ENCODE results near the gene DNMT1.
A peak's percentile ranks its signal among the peaks of the same experiment; 100 is the strongest.
"Not testable (repeated sequence)": the region's sequence is repeated elsewhere in the genome, so short reads cannot be mapped to it uniquely, and the experiment has no call there.

DNMT1 gene

GRCh38 chr19:10189616-10190015, 5.1 kb downstream of the DNMT1 start:
- H3K9ac ChIP-seq (ENCODE audit: low read depth in 1 of 2, low read length in 2 of 2) = peak overlapping the region in 1 of 2 donors; percentile 1
- peaks cover 0 to 13% of the 10 kb centered on the region in 2 donors for H3K36me3 ChIP-seq (ENCODE audit: control insufficient read depth in 1 of 2, insufficient read depth in 2 of 2, low read length in 2 of 2)
- no peak overlapping the region for H3K27ac ChIP-seq (ENCODE audit: low read depth, low read length)
- H3K4me3 ChIP-seq (ENCODE audit: low read depth in 1 of 2, low read length in 2 of 2) = no peak overlapping the region
- H3K9me3 ChIP-seq (ENCODE audit: control insufficient read depth in 1 of 2, low read length in 2 of 2) = no peaks in the 10 kb centered on the region
- peaks cover 7 to 17% of the 10 kb centered on the region in 2 donors for H3K4me1 ChIP-seq (ENCODE audit: control insufficient read depth in 1 of 2, insufficient read depth in 2 of 2, low read length in 2 of 2)
- H3K27me3 ChIP-seq (ENCODE audit: control insufficient read depth in 1 of 2, insufficient read depth in 2 of 2, low read length in 2 of 2) = no peaks in the 10 kb centered on the region

GRCh38 chr19:10187315-10187714, 7.4 kb downstream of the DNMT1 start:
- H3K4me1 ChIP-seq (ENCODE audit: control insufficient read depth in 1 of 2, insufficient read depth in 2 of 2, low read length in 2 of 2) = peaks cover 2 to 3% of the 10 kb centered on the region in 2 donors
- H3K36me3 ChIP-seq (ENCODE audit: control insufficient read depth in 1 of 2, insufficient read depth in 2 of 2, low read length in 2 of 2) = peaks cover 0 to 21% of the 10 kb centered on the region in 2 donors
- H3K9ac ChIP-seq (ENCODE audit: low read depth in 1 of 2, low read length in 2 of 2) = no peak overlapping the region
- no peak overlapping the region for H3K27ac ChIP-seq (ENCODE audit: low read depth, low read length)
- H3K27me3 ChIP-seq (ENCODE audit: control insufficient read depth in 1 of 2, insufficient read depth in 2 of 2, low read length in 2 of 2) = no peaks in the 10 kb centered on the region
- H3K9me3 ChIP-seq (ENCODE audit: control insufficient read depth in 1 of 2, low read length in 2 of 2) = no peaks in the 10 kb centered on the region
- H3K4me3 ChIP-seq (ENCODE audit: low read depth in 1 of 2, low read length in 2 of 2) = no peak overlapping the region

- Histone ChIP-seq H3K36me3 (ENCODE audit: control insufficient read depth in 1 of 2, insufficient read depth in 2 of 2, low read length in 2 of 2) (peaks cover 3 to 35% of the 10 kb centered on the region in 2 donors), H3K4me3 (ENCODE audit: low read depth in 1 of 2, low read length in 2 of 2) (no peak overlapping the region), H3K9me3 (ENCODE audit: control insufficient read depth in 1 of 2, low read length in 2 of 2) (no peaks in the 10 kb centered on the region), H3K27me3 (ENCODE audit: control insufficient read depth in 1 of 2, insufficient read depth in 2 of 2, low read length in 2 of 2) (no peaks in the 10 kb centered on the region), H3K9ac (ENCODE audit: low read depth in 1 of 2, low read length in 2 of 2) (no peak overlapping the region), H3K27ac (ENCODE audit: low read depth, low read length) (no peak overlapping the region), H3K4me1 (ENCODE audit: control insufficient read depth in 1 of 2, insufficient read depth in 2 of 2, low read length in 2 of 2) (no peaks in the 10 kb centered on the region)
These were observed 10.1 kb downstream of the DNMT1 start for GRCh38 chr19:10184636-10185035.

GRCh38 chr19:10183926-10184325, 10.8 kb downstream of the DNMT1 start:
- Histone ChIP-seq H3K27ac (ENCODE audit: low read depth, low read length) (no peak overlapping the region), H3K9me3 (ENCODE audit: control insufficient read depth in 1 of 2, low read length in 2 of 2) (no peaks in the 10 kb centered on the region), H3K4me1 (ENCODE audit: control insufficient read depth in 1 of 2, insufficient read depth in 2 of 2, low read length in 2 of 2) (no peaks in the 10 kb centered on the region), H3K36me3 (ENCODE audit: control insufficient read depth in 1 of 2, insufficient read depth in 2 of 2, low read length in 2 of 2) (peaks cover 3 to 41% of the 10 kb centered on the region in 2 donors), H3K9ac (ENCODE audit: low read depth in 1 of 2, low read length in 2 of 2) (no peak overlapping the region), H3K4me3 (ENCODE audit: low read depth in 1 of 2, low read length in 2 of 2) (no peak overlapping the region), H3K27me3 (ENCODE audit: control insufficient read depth in 1 of 2, insufficient read depth in 2 of 2, low read length in 2 of 2) (no peaks in the 10 kb centered on the region)

- Histone ChIP-seq H3K27me3 (ENCODE audit: control insufficient read depth in 1 of 2, insufficient read depth in 2 of 2, low read length in 2 of 2) (no peaks in the 10 kb centered on the region), H3K9me3 (ENCODE audit: control insufficient read depth in 1 of 2, low read length in 2 of 2) (no peaks in the 10 kb centered on the region), H3K9ac (ENCODE audit: low read depth in 1 of 2, low read length in 2 of 2) (no peak overlapping the region), H3K4me1 (ENCODE audit: control insufficient read depth in 1 of 2, insufficient read depth in 2 of 2, low read length in 2 of 2) (no peaks in the 10 kb centered on the region), H3K27ac (ENCODE audit: low read depth, low read length) (no peak overlapping the region), H3K4me3 (ENCODE audit: low read depth in 1 of 2, low read length in 2 of 2) (no peak overlapping the region), H3K36me3 (ENCODE audit: control insufficient read depth in 1 of 2, insufficient read depth in 2 of 2, low read length in 2 of 2) (peaks cover 3 to 41% of the 10 kb centered on the region in 2 donors)
These were observed 11.9 kb downstream of the DNMT1 start for GRCh38 chr19:10182847-10183246.

- Histone ChIP-seq H3K9me3 (ENCODE audit: control insufficient read depth in 1 of 2, low read length in 2 of 2) (no peaks in the 10 kb centered on the region), H3K27me3 (ENCODE audit: control insufficient read depth in 1 of 2, insufficient read depth in 2 of 2, low read length in 2 of 2) (no peaks in the 10 kb centered on the region), H3K4me1 (ENCODE audit: control insufficient read depth in 1 of 2, insufficient read depth in 2 of 2, low read length in 2 of 2) (no peaks in the 10 kb centered on the region), H3K27ac (ENCODE audit: low read depth, low read length) (no peak overlapping the region), H3K36me3 (ENCODE audit: control insufficient read depth in 1 of 2, insufficient read depth in 2 of 2, low read length in 2 of 2) (peaks cover 3 to 47% of the 10 kb centered on the region in 2 donors), H3K4me3 (ENCODE audit: low read depth in 1 of 2, low read length in 2 of 2) (no peak overlapping the region), H3K9ac (ENCODE audit: low read depth in 1 of 2, low read length in 2 of 2) (no peak overlapping the region)
These were observed 12.7 kb downstream of the DNMT1 start for GRCh38 chr19:10182076-10182475.

GRCh38 chr19:10180459-10180858, 14.3 kb downstream of the DNMT1 start:
- no peak overlapping the region for H3K9ac ChIP-seq (ENCODE audit: low read depth in 1 of 2, low read length in 2 of 2)
- no peaks in the 10 kb centered on the region for H3K9me3 ChIP-seq (ENCODE audit: control insufficient read depth in 1 of 2, low read length in 2 of 2)
- no peaks in the 10 kb centered on the region for H3K27me3 ChIP-seq (ENCODE audit: control insufficient read depth in 1 of 2, insufficient read depth in 2 of 2, low read length in 2 of 2)

GRCh38 chr19:10180024-10180423, 14.7 kb downstream of the DNMT1 start:
- H3K36me3 ChIP-seq (ENCODE audit: control insufficient read depth in 1 of 2, insufficient read depth in 2 of 2, low read length in 2 of 2) = peaks cover 3 to 52% of the 10 kb centered on the region in 2 donors
- not testable (repeated sequence) for H3K9ac ChIP-seq (ENCODE audit: low read depth in 1 of 2, low read length in 2 of 2); H3K27ac ChIP-seq (ENCODE audit: low read depth, low read length); H3K27me3 ChIP-seq (ENCODE audit: control insufficient read depth in 1 of 2, insufficient read depth in 2 of 2, low read length in 2 of 2); H3K4me1 ChIP-seq (ENCODE audit: control insufficient read depth in 1 of 2, insufficient read depth in 2 of 2, low read length in 2 of 2); H3K9me3 ChIP-seq (ENCODE audit: control insufficient read depth in 1 of 2, low read length in 2 of 2); H3K4me3 ChIP-seq (ENCODE audit: low read depth in 1 of 2, low read length in 2 of 2)

More at GRCh38 chr19:10180459-10180858, 14.3 kb downstream of the DNMT1 start:
- peaks cover 3 to 49% of the 10 kb centered on the region in 2 donors for H3K36me3 ChIP-seq (ENCODE audit: control insufficient read depth in 1 of 2, insufficient read depth in 2 of 2, low read length in 2 of 2)
- H3K4me1 ChIP-seq (ENCODE audit: control insufficient read depth in 1 of 2, insufficient read depth in 2 of 2, low read length in 2 of 2) = no peaks in the 10 kb centered on the region
- no peak overlapping the region for H3K4me3 ChIP-seq (ENCODE audit: low read depth in 1 of 2, low read length in 2 of 2)
- H3K27ac ChIP-seq (ENCODE audit: low read depth, low read length) = no peak overlapping the region

- Histone ChIP-seq H3K27ac (ENCODE audit: low read depth, low read length) (no peak overlapping the region), H3K9me3 (ENCODE audit: control insufficient read depth in 1 of 2, low read length in 2 of 2) (no peaks in the 10 kb centered on the region), H3K4me1 (ENCODE audit: control insufficient read depth in 1 of 2, insufficient read depth in 2 of 2, low read length in 2 of 2) (no peaks in the 10 kb centered on the region), H3K4me3 (ENCODE audit: low read depth in 1 of 2, low read length in 2 of 2) (no peak overlapping the region), H3K36me3 (ENCODE audit: control insufficient read depth in 1 of 2, insufficient read depth in 2 of 2, low read length in 2 of 2) (peaks cover 7 to 66% of the 10 kb centered on the region in 2 donors), H3K27me3 (ENCODE audit: control insufficient read depth in 1 of 2, insufficient read depth in 2 of 2, low read length in 2 of 2) (no peaks in the 10 kb centered on the region), H3K9ac (ENCODE audit: low read depth in 1 of 2, low read length in 2 of 2) (no peak overlapping the region)
These were observed 21.2 kb downstream of the DNMT1 start for GRCh38 chr19:10173527-10173926.

- Histone ChIP-seq H3K9me3 (ENCODE audit: control insufficient read depth in 1 of 2, low read length in 2 of 2) (no peaks in the 10 kb centered on the region), H3K36me3 (ENCODE audit: control insufficient read depth in 1 of 2, insufficient read depth in 2 of 2, low read length in 2 of 2) (peaks cover 15 to 79% of the 10 kb centered on the region in 2 donors)
These were observed 26.3 kb downstream of the DNMT1 start for GRCh38 chr19:10168386-10168948.

More at GRCh38 chr19:10168386-10168948, 26.3 kb downstream of the DNMT1 start:
- Histone ChIP-seq H3K27ac (ENCODE audit: low read depth, low read length) (no peak overlapping the region), H3K27me3 (ENCODE audit: control insufficient read depth in 1 of 2, insufficient read depth in 2 of 2, low read length in 2 of 2) (no peaks in the 10 kb centered on the region), H3K9ac (ENCODE audit: low read depth in 1 of 2, low read length in 2 of 2) (no peak overlapping the region), H3K4me3 (ENCODE audit: low read depth in 1 of 2, low read length in 2 of 2) (no peak overlapping the region), H3K4me1 (ENCODE audit: control insufficient read depth in 1 of 2, insufficient read depth in 2 of 2, low read length in 2 of 2) (no peaks in the 10 kb centered on the region)

All from duodenal mucosa (tissue), 2 donors.